CD14-positive monocyte (primary cell): Measurements from ENCODE around the gene G6PC3. TPM values are rescaled to one million over a fixed set of nuclear protein-coding genes. Genes with fewer than 3 reads are reported as not detected.
A peak's percentile ranks its signal among the peaks of the same experiment; 100 is the strongest.

Source experiments
- DNase-seq, 3 donors: peaks; one replicate each; pipeline ENCODE4 v3.0.0-alpha.2; 2011 to 2022
- H2AFZ ChIP-seq: 2 replicates; pipeline ENCODE4 v1.6.0; 2012; ENCODE audit warnings: mild to moderate bottlenecking, low read depth, low read length, inconsistent platforms; ENCODE audit not compliant: insufficient read depth, poor library complexity, severe bottlenecking
- H3K27ac ChIP-seq, 2 donors: 1 replicate in 1 of 2; 2 replicates in 1 of 2; pipeline ENCODE4 v1.5.1; 2012 to 2013; ENCODE audit warnings: low read length in 2 of 2, control low read depth in 1 of 2, inconsistent platforms in 1 of 2, low read depth in 1 of 2, mild to moderate bottlenecking in 1 of 2
- H3K27me3 ChIP-seq, 2 donors: one replicate each; pipeline versions ENCODE4 v1.6.0 to v1.6.1; 2011 to 2013; ENCODE audit warnings: low read length in 2 of 2; ENCODE audit not compliant: control insufficient read depth in 2 of 2, insufficient read depth in 2 of 2
- H3K36me3 ChIP-seq, 2 donors: replicated peaks in 1 of 2; 1 replicate in 1 of 2; 2 replicates in 1 of 2; pipeline versions ENCODE4 v1.5.1 to v1.6.1; 2012 to 2013; ENCODE audit warnings: low read length in 2 of 2, control low read depth in 1 of 2, inconsistent platforms in 1 of 2, mild to moderate bottlenecking in 1 of 2; ENCODE audit not compliant: insufficient read depth in 2 of 2, control insufficient read depth in 1 of 2
- H3K4me1 ChIP-seq, 2 donors: 1 replicate in 1 of 2; 2 replicates in 1 of 2; pipeline versions ENCODE4 v1.5.1 to v1.6.1; 2012 to 2013; ENCODE audit warnings: low read length in 2 of 2, control low read depth in 1 of 2, inconsistent platforms in 1 of 2, mild to moderate bottlenecking in 1 of 2, moderate library complexity in 1 of 2; ENCODE audit not compliant: insufficient read depth in 2 of 2, control insufficient read depth in 1 of 2
- H3K4me2 ChIP-seq: replicated peaks from 2 replicates; pipeline ENCODE3; 2012; ENCODE audit warnings: low read length, moderate library complexity, mild to moderate bottlenecking; ENCODE audit not compliant: poor library complexity, severe bottlenecking; ENCODE audit errors: extremely low read depth
- H3K4me3 ChIP-seq, 3 experiments: fragments of 200-600 bp in 1 of 3; sonication (generic) in 1 of 3; replicated peaks in 1 of 3; 1 replicate in 2 of 3; 2 replicates in 1 of 3; pipeline ENCODE4 v1.5.1; 2011 to 2013; ENCODE audit warnings: low read length in 3 of 3, mild to moderate bottlenecking in 3 of 3, control low read depth in 2 of 3, low read depth in 2 of 3, inconsistent platforms in 1 of 3, moderate library complexity in 1 of 3
- H3K79me2 ChIP-seq: 2 replicates; pipeline ENCODE4 v1.6.0; 2012; ENCODE audit warnings: mild to moderate bottlenecking, control low read depth, inconsistent platforms, low read length, moderate library complexity; ENCODE audit not compliant: insufficient read depth
- H3K9ac ChIP-seq: 2 replicates; pipeline ENCODE4 v1.6.0; 2017; ENCODE audit warnings: low read length, mild to moderate bottlenecking; ENCODE audit not compliant: insufficient read depth, poor library complexity, severe bottlenecking
- H3K9me3 ChIP-seq, 2 donors: replicated peaks in 1 of 2; 1 replicate in 1 of 2; 2 replicates in 1 of 2; pipeline versions ENCODE4 v1.5.1 to v1.6.1; 2012 to 2013; ENCODE audit warnings: low read length in 2 of 2, control low read depth in 1 of 2; ENCODE audit not compliant: control insufficient read depth in 1 of 2, insufficient read depth in 1 of 2
- H4K20me1 ChIP-seq: 2 replicates; pipeline ENCODE4 v1.6.0; 2012; ENCODE audit warnings: mild to moderate bottlenecking, low read length, control low read depth, moderate library complexity; ENCODE audit not compliant: insufficient read depth
- H3K27ac Mint-ChIP-seq, 7 donors: one replicate each; pipeline ENCODE4 v1.8.0; 2020; ENCODE audit warnings: mild to moderate bottlenecking in 7 of 7, mixed read lengths in 7 of 7, moderate library complexity in 6 of 7, inconsistent platforms in 2 of 7
- H3K27me3 Mint-ChIP-seq, 3 donors: one replicate each; pipeline ENCODE4 v1.8.0; 2021 to 2022; ENCODE audit warnings: low read depth in 3 of 3, mild to moderate bottlenecking in 3 of 3, mixed read lengths in 3 of 3, moderate library complexity in 3 of 3, inconsistent platforms in 1 of 3
- H3K36me3 Mint-ChIP-seq, 2 donors: one replicate each; pipeline ENCODE4 v1.8.0; 2020; ENCODE audit warnings: mixed read lengths in 2 of 2, inconsistent platforms in 1 of 2, mild to moderate bottlenecking in 1 of 2
- H3K4me1 Mint-ChIP-seq: one replicate; pipeline ENCODE4 v1.8.0; 2020; ENCODE audit warnings: mild to moderate bottlenecking, mixed read lengths
- H3K4me3 Mint-ChIP-seq, 2 donors: one replicate each; pipeline ENCODE4 v1.8.0; 2020; ENCODE audit warnings: mild to moderate bottlenecking in 2 of 2, mixed read lengths in 2 of 2, moderate library complexity in 1 of 2
- H3K9me3 Mint-ChIP-seq, 7 donors: one replicate each; pipeline ENCODE4 v1.8.0; 2020 to 2022; ENCODE audit warnings: mixed read lengths in 7 of 7, mild to moderate bottlenecking in 6 of 7, moderate library complexity in 6 of 7, inconsistent platforms in 2 of 7
- CTCF ChIP-seq: fragments of 200-600 bp; IDR thresholded peaks from one replicate; pipeline ENCODE4 v1.8.0; 2022; ENCODE audit warnings: antibody characterized with exemption, mild to moderate bottlenecking
- WGBS: methylation state at CpG from one replicate; pipeline ENCODE4 v1.1.5; 2013; ENCODE audit warnings: missing lambda C conversion rate; ENCODE audit not compliant: insufficient coverage; 5-methylcytosine and 5-hydroxymethylcytosine counted together
- intact Hi-C, 2 donors: fragments of 100-400 bp; cut with micrococcal nuclease; formaldehyde crosslinking; loops; one replicate each; pipeline versions ENCODE4 v1.15.0 to v1.15.1; 2023
- polyA plus RNA-seq, 3 donors: library from polyadenylated mRNA; depleted of rRNA in 1 of 3; unstranded in 2 of 3; stranded (reverse) in 1 of 3; fragments of 300-500 nt in 2 of 3; fragments of >200 nt in 1 of 3; fragmentation: Illumina TruSeq in 2 of 3; gene quantifications; 1 replicate in 2 of 3; 2 replicates in 1 of 3; pipeline ENCODE4 v1.2.3, GENCODE V29; 2012 to 2021

The G6PC3 gene
- polyA plus RNA-seq, 3 donors = 38.0 to 46.4 (median 42.4) TPM

- Histone ChIP-seq H3K27me3 (no peaks in the 10 kb centered on the region), H4K20me1 (no peaks in the 10 kb centered on the region), H3K36me3 (peaks cover 22 to 63% of the 10 kb centered on the region in 2 donors), H3K9ac (no peak overlapping the region), H3K4me2 (no peak overlapping the region), H3K79me2 (no peaks in the 10 kb centered on the region), H3K9me3 (no peaks in the 10 kb centered on the region), H2AFZ (no peak overlapping the region), H3K4me1 (peaks cover 0 to 6% of the 10 kb centered on the region in 2 donors), H3K27ac (no peak overlapping the region), H3K4me3 (no peak overlapping the region)
- H3K4me3 Mint-ChIP-seq = no peak overlapping the region
- WGBS = 94% methylated on average over 4 of the region's 5 CpGs
- H3K36me3 Mint-ChIP-seq = peaks cover 46 to 53% of the 10 kb centered on the region in 2 donors
- intact Hi-C loops = no loop called here
- peaks cover 0 to 2% (median 0%) of the 10 kb centered on the region in 3 donors for H3K27me3 Mint-ChIP-seq
- TF ChIP-seq CTCF = no peak
- H3K9me3 Mint-ChIP-seq = peaks cover 0 to 1% (median 0%) of the 10 kb centered on the region in 7 donors
- DNase-seq = no peak
- no peaks in the 10 kb centered on the region for H3K4me1 Mint-ChIP-seq
- H3K27ac Mint-ChIP-seq = peak overlapping the region in 2 of 7 donors; percentile 21 to 22
Observed at GRCh38 chr17:44029736-44030135, 40.8 kb upstream of the G6PC3 start.

GRCh38 chr17:44030482-44030881 lies 40.1 kb upstream of the G6PC3 start:
- H2AFZ ChIP-seq = no peak overlapping the region
- WGBS = 100% methylated on average over 1 of the region's 3 CpGs
- H3K4me2 ChIP-seq = no peak overlapping the region
- peaks cover 0 to 2% (median 0%) of the 10 kb centered on the region in 3 donors for H3K27me3 Mint-ChIP-seq
- H4K20me1 ChIP-seq = no peaks in the 10 kb centered on the region
- peaks cover 45 to 54% of the 10 kb centered on the region in 2 donors for H3K36me3 Mint-ChIP-seq
- no peaks in the 10 kb centered on the region for H3K27me3 ChIP-seq
- no peaks in the 10 kb centered on the region for H3K79me2 ChIP-seq
- H3K27ac Mint-ChIP-seq = no peak overlapping the region
- intact Hi-C loops = no loop called here
- TF ChIP-seq CTCF = no peak
- no peak for DNase-seq
- H3K27ac ChIP-seq = no peak overlapping the region
- H3K4me3 ChIP-seq = no peak overlapping the region
- H3K4me1 ChIP-seq = peaks cover 0 to 6% of the 10 kb centered on the region in 2 donors
- no peaks in the 10 kb centered on the region for H3K9me3 ChIP-seq
- H3K4me3 Mint-ChIP-seq = no peak overlapping the region
- peaks cover 22 to 61% of the 10 kb centered on the region in 2 donors for H3K36me3 ChIP-seq
- no peak overlapping the region for H3K9ac ChIP-seq
- H3K9me3 Mint-ChIP-seq = peaks cover 0 to 1% (median 0%) of the 10 kb centered on the region in 7 donors
- no peaks in the 10 kb centered on the region for H3K4me1 Mint-ChIP-seq
